Measurements from ENCODE around the gene ERBB2. TPM values are rescaled to one million over a fixed set of nuclear protein-coding genes. Genes with fewer than 3 reads are reported as not detected.
A peak's percentile ranks its signal among the peaks of the same experiment; 100 is the strongest.

ERBB2 gene
- total and polyA plus RNA-seq, 9 of the 15 experiments (the other 6 are each of a cell fraction or from before 2014, with no cell fraction given) = 0.74 to 5.6 (median 3.3) TPM

DNA sequence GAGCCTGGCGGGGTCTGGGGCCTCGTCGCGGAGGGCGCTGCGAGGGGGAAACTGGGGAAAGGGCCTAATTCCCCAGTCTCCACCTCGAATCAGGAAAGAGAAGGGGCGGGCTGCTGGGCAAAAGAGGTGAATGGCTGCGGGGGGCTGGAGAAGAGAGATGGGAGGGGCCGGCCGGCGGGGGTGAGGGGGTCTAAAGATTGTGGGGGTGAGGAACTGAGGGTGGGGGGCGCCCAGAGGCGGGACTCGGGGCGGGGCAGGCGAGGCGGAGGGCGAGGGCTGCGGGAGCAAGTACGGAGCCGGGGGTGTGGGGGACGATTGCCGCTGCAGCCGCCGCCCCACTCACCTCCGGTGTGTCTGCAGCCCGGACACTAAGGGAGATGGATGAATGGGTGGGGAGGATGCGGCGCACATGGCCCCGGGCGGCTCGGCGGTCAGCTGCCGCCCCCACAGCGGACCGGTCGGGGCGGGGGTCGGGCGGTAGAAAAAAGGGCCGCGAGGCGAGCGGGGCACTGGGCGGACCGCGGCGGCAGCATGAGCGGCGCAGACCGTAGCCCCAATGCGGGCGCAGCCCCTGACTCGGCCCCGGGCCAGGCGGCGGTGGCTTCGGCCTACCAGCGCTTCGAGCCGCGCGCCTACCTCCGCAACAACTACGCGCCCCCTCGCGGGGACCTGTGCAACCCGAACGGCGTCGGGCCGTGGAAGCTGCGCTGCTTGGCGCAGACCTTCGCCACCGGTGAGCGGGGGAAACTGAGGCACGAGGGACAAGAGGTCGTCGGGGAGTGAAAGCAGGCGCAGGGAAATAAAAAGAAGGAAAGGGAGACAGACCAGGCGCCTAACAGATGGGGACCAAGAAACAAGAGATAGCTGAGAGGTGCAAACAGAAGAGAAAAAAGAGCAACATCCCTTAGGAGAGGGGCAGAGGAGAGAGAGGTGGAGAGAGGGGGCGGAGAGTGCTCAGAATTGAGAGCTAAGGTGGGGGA is 31.6 kb upstream of the ERBB2 start, which contains the start of gene PNMT (continued):
- TF ChIP-seq TRIM24 (IDR thresholded peaks at IDR 0.05) (0 out of 4 replicates have a peak, but pooled peaks of 1 of the 2 experiments have one; percentile 30), RHOXF2B (CRISPR knock-in tag; conservative IDR thresholded peaks at IDR 0.05) (0 out of 2 replicates have a peak, but pooled peaks have one; percentile 10), ZNF12 (CRISPR knock-in tag; IDR thresholded peaks at IDR 0.05) (0 out of 2 replicates have a peak, but pooled peaks have one; percentile 68), ZNF143 (CRISPR knock-in tag; IDR thresholded peaks at IDR 0.05) (no peak), TAF1 (IDR thresholded peaks at IDR 0.05; ENCODE audit: control insufficient read depth, extremely low read depth, insufficient read depth, low read length, severe bottlenecking) (peak; percentile 20), TAF7 (tag; IDR thresholded peaks at IDR 0.05) (no peak), NR3C1 (CRISPR knock-in tag; IDR thresholded peaks at IDR 0.05) (no peak), U2AF1 (optimal IDR thresholded peaks at IDR 0.05; ENCODE audit: low read depth, low read length) (peak; percentile 87), SMAD4 (CRISPR knock-in tag; conservative IDR thresholded peaks at IDR 0.05) (peak; percentile 88; the same call in 1 of the 2 replicates), FOXP1 (CRISPR knock-in tag; IDR thresholded peaks at IDR 0.05) (peak; percentile 42; the same call in 1 of the 2 replicates), POLR2A (conservative IDR thresholded peaks at IDR 0.05) (peak; percentile 63; the same call in 1 of the 2 replicates), MYNN (IDR thresholded peaks at IDR 0.05) (no peak), MYNN (CRISPR knock-in tag; IDR thresholded peaks at IDR 0.05) (no peak), ZBTB17 (CRISPR knock-in tag; IDR thresholded peaks at IDR 0.05) (0 out of 2 replicates have a peak, but pooled peaks have one; percentile 38), HNRNPL (IDR thresholded peaks at IDR 0.05; ENCODE audit: low read depth, low read length) (peak; percentile 81)
- TF ChIP-seq, protein P1, sequence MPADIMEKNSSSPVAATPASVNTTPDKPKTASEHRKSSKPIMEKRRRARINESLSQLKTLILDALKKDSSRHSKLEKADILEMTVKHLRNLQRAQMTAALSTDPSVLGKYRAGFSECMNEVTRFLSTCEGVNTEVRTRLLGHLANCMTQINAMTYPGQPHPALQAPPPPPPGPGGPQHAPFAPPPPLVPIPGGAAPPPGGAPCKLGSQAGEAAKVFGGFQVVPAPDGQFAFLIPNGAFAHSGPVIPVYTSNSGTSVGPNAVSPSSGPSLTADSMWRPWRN (IDR thresholded peaks at IDR 0.05; ENCODE audit: low read depth) = no peak
- TF ChIP-seq, protein P2, sequence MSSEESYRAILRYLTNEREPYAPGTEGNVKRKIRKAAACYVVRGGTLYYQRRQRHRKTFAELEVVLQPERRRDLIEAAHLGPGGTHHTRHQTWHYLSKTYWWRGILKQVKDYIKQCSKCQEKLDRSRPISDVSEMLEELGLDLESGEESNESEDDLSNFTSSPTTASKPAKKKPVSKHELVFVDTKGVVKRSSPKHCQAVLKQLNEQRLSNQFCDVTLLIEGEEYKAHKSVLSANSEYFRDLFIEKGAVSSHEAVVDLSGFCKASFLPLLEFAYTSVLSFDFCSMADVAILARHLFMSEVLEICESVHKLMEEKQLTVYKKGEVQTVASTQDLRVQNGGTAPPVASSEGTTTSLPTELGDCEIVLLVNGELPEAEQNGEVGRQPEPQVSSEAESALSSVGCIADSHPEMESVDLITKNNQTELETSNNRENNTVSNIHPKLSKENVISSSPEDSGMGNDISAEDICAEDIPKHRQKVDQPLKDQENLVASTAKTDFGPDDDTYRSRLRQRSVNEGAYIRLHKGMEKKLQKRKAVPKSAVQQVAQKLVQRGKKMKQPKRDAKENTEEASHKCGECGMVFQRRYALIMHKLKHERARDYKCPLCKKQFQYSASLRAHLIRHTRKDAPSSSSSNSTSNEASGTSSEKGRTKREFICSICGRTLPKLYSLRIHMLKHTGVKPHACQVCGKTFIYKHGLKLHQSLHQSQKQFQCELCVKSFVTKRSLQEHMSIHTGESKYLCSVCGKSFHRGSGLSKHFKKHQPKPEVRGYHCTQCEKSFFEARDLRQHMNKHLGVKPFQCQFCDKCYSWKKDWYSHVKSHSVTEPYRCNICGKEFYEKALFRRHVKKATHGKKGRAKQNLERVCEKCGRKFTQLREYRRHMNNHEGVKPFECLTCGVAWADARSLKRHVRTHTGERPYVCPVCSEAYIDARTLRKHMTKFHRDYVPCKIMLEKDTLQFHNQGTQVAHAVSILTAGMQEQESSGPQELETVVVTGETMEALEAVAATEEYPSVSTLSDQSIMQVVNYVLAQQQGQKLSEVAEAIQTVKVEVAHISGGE (CRISPR knock-in tag; IDR thresholded peaks at IDR 0.05) = peak in 2 of 3 experiments; percentile 18 to 43; a peak in 1 of 6 replicates
- TF ChIP-seq, protein P3, sequence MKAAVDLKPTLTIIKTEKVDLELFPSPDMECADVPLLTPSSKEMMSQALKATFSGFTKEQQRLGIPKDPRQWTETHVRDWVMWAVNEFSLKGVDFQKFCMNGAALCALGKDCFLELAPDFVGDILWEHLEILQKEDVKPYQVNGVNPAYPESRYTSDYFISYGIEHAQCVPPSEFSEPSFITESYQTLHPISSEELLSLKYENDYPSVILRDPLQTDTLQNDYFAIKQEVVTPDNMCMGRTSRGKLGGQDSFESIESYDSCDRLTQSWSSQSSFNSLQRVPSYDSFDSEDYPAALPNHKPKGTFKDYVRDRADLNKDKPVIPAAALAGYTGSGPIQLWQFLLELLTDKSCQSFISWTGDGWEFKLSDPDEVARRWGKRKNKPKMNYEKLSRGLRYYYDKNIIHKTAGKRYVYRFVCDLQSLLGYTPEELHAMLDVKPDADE (conservative IDR thresholded peaks at IDR 0.05; ENCODE audit: control insufficient read depth, low read depth, low read length) = peak; percentile 40; the same call in 1 of the 2 replicates
- TF ChIP-seq, protein P4, sequence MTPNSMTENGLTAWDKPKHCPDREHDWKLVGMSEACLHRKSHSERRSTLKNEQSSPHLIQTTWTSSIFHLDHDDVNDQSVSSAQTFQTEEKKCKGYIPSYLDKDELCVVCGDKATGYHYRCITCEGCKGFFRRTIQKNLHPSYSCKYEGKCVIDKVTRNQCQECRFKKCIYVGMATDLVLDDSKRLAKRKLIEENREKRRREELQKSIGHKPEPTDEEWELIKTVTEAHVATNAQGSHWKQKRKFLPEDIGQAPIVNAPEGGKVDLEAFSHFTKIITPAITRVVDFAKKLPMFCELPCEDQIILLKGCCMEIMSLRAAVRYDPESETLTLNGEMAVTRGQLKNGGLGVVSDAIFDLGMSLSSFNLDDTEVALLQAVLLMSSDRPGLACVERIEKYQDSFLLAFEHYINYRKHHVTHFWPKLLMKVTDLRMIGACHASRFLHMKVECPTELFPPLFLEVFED (CRISPR knock-in tag; conservative IDR thresholded peaks at IDR 0.05) = peak; percentile 89; the same call in 1 of the 2 replicates
